Sciatic nerve (tissue), 2 donors: ENCODE results near the gene SV2B. TPM values are rescaled to one million over a fixed set of nuclear protein-coding genes. Genes with fewer than 3 reads are reported as not detected.

ENCODE experiments used
- ATAC-seq: fragments of 200-7000 bp; cut with Tn5 transposase; one replicate; pipeline ENCODE4 v1.9.1; 2020; ENCODE audit warnings: mild to moderate bottlenecking, moderate library complexity
- DNase-seq: peaks from one replicate; pipeline ENCODE4 v3.0.0-alpha.2; 2020; ENCODE audit warnings: low spot score
- intact Hi-C: fragments of 100-400 bp; cut with DNase I; formaldehyde crosslinking; loops from one replicate; pipeline ENCODE4 v1.14.2; 2022
- total RNA-seq: library from RNA; stranded (reverse); fragmentation: NEBNext Ultra II Directional; extraction: Animal tissue kit (Norgen Biotek cat#: 25700); gene quantifications from one replicate; pipeline ENCODE4 v1.2.1, GENCODE V29; 2021
- donor health status: DM: no; HTN: no; CAD: no.
- donor health status: DM: no; HTN: no; CAD: no.

Gene SV2B
- total RNA-seq, 1 donor from 2014 or later = 19.1 TPM

DNA sequence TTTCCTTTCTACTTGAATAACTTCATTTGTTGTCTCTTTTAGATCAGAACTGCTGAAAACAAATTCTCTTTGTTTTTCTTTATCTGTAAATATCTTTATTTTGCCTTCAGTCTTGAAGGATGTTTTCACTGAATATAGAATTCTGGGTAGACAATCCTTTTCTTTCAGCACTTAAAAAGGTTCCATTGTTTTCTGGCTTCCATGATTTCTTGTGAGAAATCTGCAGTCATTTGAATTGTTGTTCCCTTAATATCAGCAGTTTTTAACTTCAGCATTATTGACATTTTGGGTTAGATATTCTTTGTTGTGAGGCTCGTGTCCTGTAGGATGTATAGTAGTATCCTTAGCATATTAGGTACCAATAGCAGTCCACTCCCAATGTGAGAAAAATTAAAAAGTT lies 65.8 kb downstream of the SV2B start:
- intact Hi-C loops = no loop called here
- ATAC-seq (no peak), DNase-seq (no peak)

DNA sequence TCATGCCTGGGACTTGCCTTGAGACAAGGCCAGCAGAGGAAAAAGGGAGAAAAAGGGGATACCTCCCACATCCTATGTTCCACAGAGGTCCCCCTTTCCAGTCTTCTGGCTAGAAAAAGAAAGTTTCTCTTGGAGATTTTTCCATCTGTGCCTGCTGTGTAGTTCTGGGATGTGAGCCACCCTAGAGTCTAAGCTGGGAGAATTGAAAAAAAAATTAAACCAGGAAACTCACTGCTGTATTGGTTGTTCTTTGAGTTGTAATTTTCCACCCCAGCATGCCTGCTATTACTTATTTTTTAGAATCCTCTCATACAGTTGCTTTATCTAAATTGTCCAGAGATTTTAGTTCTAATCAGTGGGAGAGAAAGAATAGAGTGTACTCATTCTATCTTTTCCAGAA lies 68.4 kb downstream of the SV2B start:
- intact Hi-C loops = no loop called here
- ATAC-seq (no peak), DNase-seq (no peak)

- ATAC-seq (no peak), DNase-seq (no peak)
- intact Hi-C loops = no loop called here
These were observed 71.3 kb downstream of the SV2B start for GRCh38 chr15:91171334-91171733.

DNA sequence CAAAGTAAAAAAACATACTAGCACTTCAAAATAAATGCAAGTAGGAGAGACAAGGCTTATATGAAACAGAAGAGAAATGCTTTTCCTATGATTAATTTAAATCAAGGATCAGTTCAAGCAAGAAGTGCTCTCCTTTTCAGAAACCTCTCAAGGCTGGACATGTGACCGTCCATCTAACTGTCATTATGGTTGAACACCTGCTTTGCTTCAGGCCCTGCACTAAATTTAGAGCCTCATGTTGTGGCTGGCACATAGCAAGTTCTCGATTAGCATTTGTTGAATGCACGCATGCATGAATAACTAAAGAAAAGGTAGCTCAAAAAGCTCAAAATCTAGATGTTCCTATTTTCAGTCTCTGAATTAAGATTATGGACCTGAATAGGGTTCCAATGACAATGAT lies 82.0 kb downstream of the SV2B start:
- no peak for DNase-seq
- intact Hi-C loops = no loop called here
- no peak for ATAC-seq

DNA sequence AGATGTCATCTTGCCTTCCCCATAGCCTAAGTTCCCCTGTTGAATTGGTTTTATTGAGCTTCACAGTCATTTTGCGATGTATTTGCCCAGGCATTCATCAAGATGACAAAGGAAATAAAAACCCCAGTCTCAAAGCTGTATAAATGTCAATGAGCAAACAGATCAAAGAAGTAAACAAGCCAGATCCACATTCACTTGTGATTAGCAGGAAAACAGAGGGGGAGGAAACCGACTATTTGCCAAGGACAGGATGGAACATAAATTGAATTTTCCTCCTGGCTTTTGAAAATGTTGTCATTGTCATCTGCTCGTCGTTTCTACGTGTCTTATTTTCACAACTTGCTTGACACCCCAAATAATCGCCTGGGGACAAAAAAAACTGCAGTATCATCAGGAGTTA lies 83.5 kb downstream of the SV2B start:
- intact Hi-C loops = no loop called here
- no peak for ATAC-seq
- no peak for DNase-seq

DNA sequence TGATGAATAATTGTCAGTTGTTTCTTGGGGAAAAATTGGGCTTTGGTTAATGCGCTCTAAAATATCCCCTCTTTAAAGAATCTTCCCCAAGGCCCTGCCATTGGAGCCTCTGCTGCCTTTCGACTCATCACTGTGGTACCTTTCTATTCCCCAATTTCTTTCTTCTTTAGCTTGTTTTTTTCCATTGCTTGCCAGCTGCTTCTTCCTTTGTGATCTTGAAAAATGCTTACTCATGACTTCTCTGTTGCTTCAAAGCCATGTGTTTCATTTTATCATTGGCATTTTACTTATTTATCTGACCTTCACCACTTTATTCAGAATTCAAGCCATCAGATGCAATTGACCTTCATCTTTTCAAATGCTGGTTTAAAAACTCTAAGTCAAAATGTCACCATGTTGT lies 84.4 kb downstream of the SV2B start:
- DNase-seq (no peak), ATAC-seq (no peak)
- intact Hi-C loops = no loop called here

DNA sequence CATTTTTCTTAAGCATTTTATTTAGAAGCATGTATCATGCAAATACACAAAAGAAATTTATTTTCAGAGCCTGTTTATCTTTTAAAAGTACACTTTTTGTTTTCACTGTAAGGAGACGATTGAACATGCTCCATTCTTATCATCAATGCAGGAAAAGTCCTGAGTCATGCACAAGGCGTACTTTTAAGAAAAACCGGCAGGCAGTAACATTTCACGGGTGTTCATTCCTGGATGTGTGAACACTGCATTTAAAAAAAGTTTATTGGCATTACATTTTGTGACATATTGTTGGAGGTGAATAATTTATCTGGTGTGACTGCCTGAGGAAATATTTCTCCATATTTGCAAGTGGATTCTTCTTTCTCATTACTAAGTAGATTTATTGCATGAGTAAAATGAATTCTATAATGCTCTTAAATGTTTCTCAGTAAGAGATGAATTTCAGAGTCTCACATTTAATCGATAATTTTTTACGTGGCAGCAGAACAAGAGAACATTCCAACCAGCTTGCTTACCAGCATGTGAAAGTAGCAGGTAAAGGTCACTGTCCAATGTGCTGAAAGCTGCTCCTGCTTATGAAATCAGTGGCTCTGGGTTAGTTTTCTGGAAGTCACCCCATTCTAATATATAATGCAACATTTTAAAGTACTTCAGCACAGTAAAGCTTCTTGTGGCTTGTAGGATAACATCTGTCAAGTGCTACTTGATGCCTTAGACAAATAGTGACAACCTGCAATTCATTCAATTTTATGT lies 87.0 kb downstream of the SV2B start:
- intact Hi-C loops = no loop called here
- DNase-seq = no peak
- ATAC-seq = no peak

- DNase-seq (no peak), ATAC-seq (no peak)
- intact Hi-C loops = no loop called here
These were observed 92.2 kb downstream of the SV2B start for GRCh38 chr15:91192285-91192684.

GRCh38 chr15:91192690-91193377 lies 92.8 kb downstream of the SV2B start:
- no peak for ATAC-seq
- intact Hi-C loops = no loop called here

GRCh38 chr15:91193378-91193720 lies 93.3 kb downstream of the SV2B start:
- intact Hi-C loops = no loop called here
- no peak for ATAC-seq
- no peak for DNase-seq

More at GRCh38 chr15:91192690-91193377, 92.8 kb downstream of the SV2B start:
- no peak for DNase-seq

DNA sequence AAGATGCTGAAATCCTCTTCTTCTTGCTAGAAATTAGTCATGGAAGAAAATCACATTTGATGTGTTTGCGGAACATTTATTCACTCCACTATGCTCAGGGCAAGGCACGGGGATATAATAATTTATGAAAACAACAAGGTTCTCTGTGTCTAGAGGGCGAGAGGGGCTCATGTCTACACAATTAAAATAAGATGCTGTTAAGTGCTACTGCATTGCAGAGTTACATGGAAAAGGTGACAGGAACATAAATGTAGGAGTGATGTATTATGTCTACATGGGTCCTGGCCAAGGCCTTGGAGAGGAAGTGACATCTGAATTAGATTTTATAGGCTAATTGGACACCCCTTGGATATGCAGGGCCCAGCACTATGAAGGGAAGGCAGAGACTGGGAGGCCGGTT lies 96.1 kb downstream of the SV2B start:
- intact Hi-C loops = no loop called here
- ATAC-seq = no peak
- no peak for DNase-seq

DNA sequence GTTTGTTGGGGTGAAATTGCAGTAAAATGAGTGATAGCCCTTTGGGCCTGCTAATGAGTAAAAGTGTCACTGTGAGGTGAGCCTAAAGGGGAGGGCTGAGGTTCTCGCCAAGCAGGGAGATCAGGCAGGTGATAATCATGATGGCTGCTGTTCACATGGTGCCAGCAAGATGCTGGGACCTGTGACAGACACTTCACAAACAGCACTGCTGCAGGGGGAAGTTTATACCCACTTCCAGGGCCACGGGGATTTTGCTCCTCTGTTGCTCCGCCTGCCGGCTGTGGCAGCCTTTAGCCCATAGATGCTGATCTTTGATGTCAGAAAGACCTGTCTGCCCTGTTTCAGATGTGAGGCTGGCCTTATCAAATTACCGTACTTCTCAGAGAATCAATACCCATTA lies 96.7 kb downstream of the SV2B start:
- no peak for DNase-seq
- no peak for ATAC-seq
- intact Hi-C loops = no loop called here

GRCh38 chr15:91199511-91199910 lies 99.5 kb downstream of the SV2B start:
- ATAC-seq (no peak), DNase-seq (no peak)
- intact Hi-C loops = no loop called here

GRCh38 chr15:91200101-91200754 lies 100.2 kb downstream of the SV2B start:
- no peak for ATAC-seq
- DNase-seq = no peak

GRCh38 chr15:91202510-91203102 lies 102.5 kb downstream of the SV2B start:
- DNase-seq (no peak), ATAC-seq (no peak)
- intact Hi-C loops = no loop called here

More at GRCh38 chr15:91200101-91200754, 100.2 kb downstream of the SV2B start:
- intact Hi-C loops = no loop called here

DNA sequence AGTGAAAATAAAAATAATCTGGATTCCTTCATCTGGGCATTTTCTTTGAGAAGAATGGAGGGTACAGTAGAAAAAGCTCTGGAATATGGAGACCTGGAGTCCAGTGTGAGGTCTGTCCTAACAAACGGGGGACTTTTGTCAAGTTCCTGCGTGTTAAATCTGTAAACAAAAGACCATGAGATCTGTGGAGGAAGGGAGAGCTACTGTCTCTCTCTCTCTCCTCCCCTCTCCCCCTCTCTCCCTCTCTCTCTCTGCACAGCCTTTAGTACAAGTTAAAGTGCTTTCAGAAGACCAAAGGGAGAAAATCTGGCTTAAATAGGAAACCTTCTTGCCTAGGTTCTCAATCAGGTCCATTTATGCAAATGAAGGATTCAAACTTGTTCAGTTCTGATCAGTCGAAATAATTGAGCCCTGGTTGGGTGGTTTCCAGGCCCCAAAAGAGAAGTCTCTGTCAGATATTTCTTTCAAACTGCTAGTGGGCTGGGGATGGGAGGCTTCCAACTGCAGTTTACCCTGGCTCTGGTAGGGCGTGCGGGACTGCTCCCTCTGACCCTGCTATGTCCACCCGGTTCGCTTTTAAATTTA lies 103.7 kb downstream of the SV2B start:
- intact Hi-C loops = no loop called here
- ATAC-seq (no peak), DNase-seq (no peak)

- DNase-seq = no peak
- intact Hi-C loops = no loop called here
- no peak for ATAC-seq
These were observed 108.3 kb downstream of the SV2B start for GRCh38 chr15:91208371-91208770.

GRCh38 chr15:91209318-91209717 lies 109.3 kb downstream of the SV2B start:
- no peak for ATAC-seq
- intact Hi-C loops = no loop called here
- no peak for DNase-seq

DNA sequence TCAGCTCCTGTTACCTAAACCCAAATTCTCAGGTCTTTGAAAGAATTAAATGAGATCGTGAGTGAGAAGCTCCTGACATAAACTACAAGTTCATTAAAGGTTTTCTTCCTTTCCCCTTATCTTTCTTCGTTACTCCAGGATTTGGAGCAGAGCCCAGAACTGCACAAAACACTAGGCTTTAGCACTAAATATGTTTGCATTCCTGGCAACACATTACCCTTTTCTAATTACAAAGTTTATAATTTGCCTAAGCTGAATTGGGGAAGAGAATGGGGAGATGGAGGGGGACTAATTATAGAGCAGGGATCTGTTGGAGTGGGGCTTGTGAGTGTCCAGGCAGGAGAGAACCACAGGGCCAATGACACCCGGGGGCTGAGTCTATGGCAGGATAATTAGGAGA lies 109.7 kb downstream of the SV2B start:
- DNase-seq (no peak), ATAC-seq (no peak)
- intact Hi-C loops = no loop called here
